Measurements from ENCODE around the gene SCN7A.

DNA sequence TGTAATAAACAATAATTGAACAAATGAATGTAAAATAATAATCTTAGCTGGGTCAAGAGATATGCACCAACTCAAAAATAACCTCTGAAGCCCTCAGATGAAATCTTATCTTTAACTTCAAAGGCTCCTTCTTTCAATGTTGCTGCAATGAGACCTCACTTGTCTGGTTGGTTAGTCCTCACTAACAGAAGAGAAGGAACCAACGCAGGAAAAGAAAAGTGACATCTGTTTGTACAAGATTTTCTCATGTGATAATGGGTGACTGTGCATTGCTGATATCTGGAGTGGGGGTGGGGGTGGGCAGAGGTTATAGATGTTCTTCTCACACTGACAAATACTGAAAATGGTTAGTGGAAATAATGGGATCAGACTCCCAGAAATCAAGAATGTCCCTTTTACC is 2.6 kb downstream of the SCN7A start:
- TF ChIP-seq, protein P1, sequence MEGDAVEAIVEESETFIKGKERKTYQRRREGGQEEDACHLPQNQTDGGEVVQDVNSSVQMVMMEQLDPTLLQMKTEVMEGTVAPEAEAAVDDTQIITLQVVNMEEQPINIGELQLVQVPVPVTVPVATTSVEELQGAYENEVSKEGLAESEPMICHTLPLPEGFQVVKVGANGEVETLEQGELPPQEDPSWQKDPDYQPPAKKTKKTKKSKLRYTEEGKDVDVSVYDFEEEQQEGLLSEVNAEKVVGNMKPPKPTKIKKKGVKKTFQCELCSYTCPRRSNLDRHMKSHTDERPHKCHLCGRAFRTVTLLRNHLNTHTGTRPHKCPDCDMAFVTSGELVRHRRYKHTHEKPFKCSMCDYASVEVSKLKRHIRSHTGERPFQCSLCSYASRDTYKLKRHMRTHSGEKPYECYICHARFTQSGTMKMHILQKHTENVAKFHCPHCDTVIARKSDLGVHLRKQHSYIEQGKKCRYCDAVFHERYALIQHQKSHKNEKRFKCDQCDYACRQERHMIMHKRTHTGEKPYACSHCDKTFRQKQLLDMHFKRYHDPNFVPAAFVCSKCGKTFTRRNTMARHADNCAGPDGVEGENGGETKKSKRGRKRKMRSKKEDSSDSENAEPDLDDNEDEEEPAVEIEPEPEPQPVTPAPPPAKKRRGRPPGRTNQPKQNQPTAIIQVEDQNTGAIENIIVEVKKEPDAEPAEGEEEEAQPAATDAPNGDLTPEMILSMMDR (IDR thresholded peaks at IDR 0.05), result no peak
- no peak for TF ChIP-seq POLR2A (IDR thresholded peaks at IDR 0.05)
- TF ChIP-seq EP300 (IDR thresholded peaks at IDR 0.05), result no peak

Measured in ovary (tissue), 3 donors.